Neutrophil (primary cell): Measurements from ENCODE around the gene PROSER3.

ENCODE experiments used
- H3K27ac ChIP-seq: fragments of 200-600 bp; sonication (generic); 2 replicates; pipeline ENCODE4 v1.5.1; 2016; ENCODE audit warnings: mild to moderate bottlenecking, moderate library complexity
- H3K27me3 ChIP-seq: fragments of 200-600 bp; sonication (generic); 2 replicates; pipeline ENCODE4 v1.6.0; 2016; ENCODE audit warnings: mild to moderate bottlenecking
- H3K36me3 ChIP-seq: fragments of 200-600 bp; sonication (generic); 2 replicates; pipeline ENCODE4 v1.5.1; 2017
- H3K4me1 ChIP-seq, 2 experiments: fragments of 200-600 bp in 1 of 2; sonication (generic) in 1 of 2; 1 replicate in 1 of 2; 2 replicates in 1 of 2; pipeline versions ENCODE4 v1.5.1 to v1.6.1; 2013 to 2016; ENCODE audit warnings: low read depth in 1 of 2, low read length in 1 of 2, mild to moderate bottlenecking in 1 of 2, moderate library complexity in 1 of 2; ENCODE audit not compliant: control insufficient read depth in 1 of 2, insufficient read depth in 1 of 2
- H3K4me3 ChIP-seq, 2 experiments: fragments of 200-600 bp in 1 of 2; sonication (generic) in 1 of 2; 1 replicate in 1 of 2; 2 replicates in 1 of 2; pipeline ENCODE4 v1.5.1; 2013 to 2016; ENCODE audit warnings: low read depth in 1 of 2, low read length in 1 of 2, mild to moderate bottlenecking in 1 of 2, moderate library complexity in 1 of 2
- H3K9me3 ChIP-seq: fragments of 200-600 bp; sonication (generic); 2 replicates; pipeline ENCODE4 v1.5.1; 2016
- TF ChIP-seq, protein P1 (sequence below): fragments of 200-600 bp; sonication (generic); IDR thresholded peaks from 2 replicates; pipeline ENCODE4 v1.5.1; 2016; ENCODE audit warnings: antibody characterized with exemption

PROSER3 gene

DNA sequence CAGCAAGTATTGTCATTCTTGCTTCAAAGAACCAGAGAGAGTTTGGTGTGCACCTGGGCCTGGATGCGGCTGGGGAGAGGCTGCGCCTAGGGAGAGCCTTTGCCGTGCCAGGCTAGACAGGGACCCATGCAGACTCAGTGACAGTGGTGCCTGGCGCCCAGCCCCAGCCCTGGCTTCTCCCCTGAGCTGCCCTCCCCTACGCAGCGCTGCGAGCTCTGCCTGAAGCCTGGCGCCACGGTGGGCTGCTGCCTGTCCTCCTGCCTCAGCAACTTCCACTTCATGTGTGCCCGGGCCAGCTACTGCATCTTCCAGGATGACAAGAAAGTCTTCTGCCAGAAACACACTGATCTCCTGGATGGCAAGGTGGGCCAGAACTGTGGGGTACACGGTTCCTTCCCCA lies 28.2 kb upstream of the PROSER3 start:
- Histone ChIP-seq H3K4me3 (no peak overlapping the region), H3K9me3 (no peaks in the 10 kb centered on the region), H3K4me1 (no peaks in the 10 kb centered on the region), H3K27ac (no peak overlapping the region), H3K36me3 (peaks cover 100% of the 10 kb centered on the region), H3K27me3 (no peaks in the 10 kb centered on the region)
- TF ChIP-seq, protein P1, sequence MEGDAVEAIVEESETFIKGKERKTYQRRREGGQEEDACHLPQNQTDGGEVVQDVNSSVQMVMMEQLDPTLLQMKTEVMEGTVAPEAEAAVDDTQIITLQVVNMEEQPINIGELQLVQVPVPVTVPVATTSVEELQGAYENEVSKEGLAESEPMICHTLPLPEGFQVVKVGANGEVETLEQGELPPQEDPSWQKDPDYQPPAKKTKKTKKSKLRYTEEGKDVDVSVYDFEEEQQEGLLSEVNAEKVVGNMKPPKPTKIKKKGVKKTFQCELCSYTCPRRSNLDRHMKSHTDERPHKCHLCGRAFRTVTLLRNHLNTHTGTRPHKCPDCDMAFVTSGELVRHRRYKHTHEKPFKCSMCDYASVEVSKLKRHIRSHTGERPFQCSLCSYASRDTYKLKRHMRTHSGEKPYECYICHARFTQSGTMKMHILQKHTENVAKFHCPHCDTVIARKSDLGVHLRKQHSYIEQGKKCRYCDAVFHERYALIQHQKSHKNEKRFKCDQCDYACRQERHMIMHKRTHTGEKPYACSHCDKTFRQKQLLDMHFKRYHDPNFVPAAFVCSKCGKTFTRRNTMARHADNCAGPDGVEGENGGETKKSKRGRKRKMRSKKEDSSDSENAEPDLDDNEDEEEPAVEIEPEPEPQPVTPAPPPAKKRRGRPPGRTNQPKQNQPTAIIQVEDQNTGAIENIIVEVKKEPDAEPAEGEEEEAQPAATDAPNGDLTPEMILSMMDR, result no peak

DNA sequence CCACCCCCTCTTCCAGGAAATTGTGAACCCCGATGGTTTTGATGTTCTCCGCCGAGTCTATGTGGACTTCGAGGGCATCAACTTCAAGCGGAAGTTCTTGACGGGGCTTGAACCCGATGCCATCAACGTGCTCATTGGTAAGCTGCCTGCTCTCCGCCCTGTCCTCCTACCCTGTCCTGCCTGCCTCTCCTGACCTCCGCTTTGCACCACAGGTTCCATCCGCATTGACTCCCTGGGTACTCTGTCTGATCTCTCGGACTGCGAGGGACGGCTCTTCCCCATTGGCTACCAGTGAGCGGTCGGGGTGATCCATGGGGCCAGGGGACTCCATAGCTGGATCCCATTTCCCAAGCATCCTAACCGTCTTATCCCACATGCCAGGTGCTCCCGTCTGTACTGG lies 27.6 kb upstream of the PROSER3 start:
- H3K27me3 ChIP-seq, result no peaks in the 10 kb centered on the region
- H3K4me1 ChIP-seq, result no peaks in the 10 kb centered on the region
- no peaks in the 10 kb centered on the region for H3K9me3 ChIP-seq
- peaks cover 100% of the 10 kb centered on the region for H3K36me3 ChIP-seq
- H3K27ac ChIP-seq, result no peak overlapping the region
- TF ChIP-seq, protein P1, result no peak
- no peak overlapping the region for H3K4me3 ChIP-seq

DNA sequence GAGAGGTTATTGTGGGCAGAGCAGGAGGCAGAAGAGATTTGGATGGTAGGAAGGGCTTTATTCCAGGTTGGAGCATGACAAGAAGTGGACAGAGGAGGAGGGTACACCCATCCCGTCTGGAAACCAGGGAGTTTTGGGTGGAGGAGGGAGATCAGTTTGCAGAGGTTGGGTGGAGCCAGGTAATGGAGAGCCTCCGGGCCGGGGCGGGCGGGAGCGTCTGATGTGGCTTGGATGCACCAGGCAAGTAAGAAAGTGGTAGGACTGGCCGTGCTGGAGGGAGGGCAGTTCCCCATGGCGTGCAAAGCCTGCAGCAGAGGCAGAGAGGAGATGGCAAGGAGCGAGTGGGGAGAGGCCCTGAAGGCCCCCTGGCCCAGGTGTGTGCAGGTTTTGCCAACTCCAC lies 26.6 kb upstream of the PROSER3 start:
- Histone ChIP-seq H3K27ac (no peak overlapping the region), H3K4me1 (no peaks in the 10 kb centered on the region), H3K36me3 (peaks cover 100% of the 10 kb centered on the region), H3K4me3 (no peak overlapping the region), H3K27me3 (no peaks in the 10 kb centered on the region), H3K9me3 (no peaks in the 10 kb centered on the region)
- TF ChIP-seq, protein P1, result no peak

DNA sequence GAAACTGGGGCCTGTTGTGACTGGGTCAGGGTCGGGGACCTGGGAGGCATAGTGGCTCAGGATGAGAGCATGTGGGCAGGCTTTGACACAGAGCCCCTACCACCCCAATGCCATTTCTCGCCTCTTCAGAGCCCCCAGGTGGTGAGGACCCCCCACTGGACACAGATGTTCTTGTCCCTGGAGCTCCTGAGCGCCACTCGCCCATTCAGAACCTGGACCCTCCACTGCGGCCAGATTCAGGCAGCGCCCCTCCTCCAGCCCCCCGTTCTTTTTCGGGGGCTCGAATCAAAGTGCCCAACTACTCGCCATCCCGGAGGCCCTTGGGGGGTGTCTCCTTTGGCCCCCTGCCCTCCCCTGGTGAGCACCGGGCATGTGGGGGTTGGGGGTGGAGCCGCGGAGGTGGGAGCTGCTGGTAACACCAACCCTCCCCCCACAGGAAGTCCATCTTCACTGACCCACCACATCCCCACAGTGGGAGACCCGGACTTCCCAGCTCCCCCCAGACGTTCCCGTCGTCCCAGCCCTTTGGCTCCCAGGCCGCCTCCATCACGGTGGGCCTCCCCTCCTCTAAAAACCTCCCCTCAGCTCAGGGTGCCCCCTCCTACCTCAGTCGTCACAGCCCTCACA lies 26.1 kb upstream of the PROSER3 start:
- TF ChIP-seq, protein P1, result no peak
- Histone ChIP-seq H3K27ac (no peak overlapping the region), H3K4me3 (no peak overlapping the region), H3K4me1 (no peaks in the 10 kb centered on the region), H3K27me3 (no peaks in the 10 kb centered on the region), H3K9me3 (no peaks in the 10 kb centered on the region), H3K36me3 (peaks cover 100% of the 10 kb centered on the region)

DNA sequence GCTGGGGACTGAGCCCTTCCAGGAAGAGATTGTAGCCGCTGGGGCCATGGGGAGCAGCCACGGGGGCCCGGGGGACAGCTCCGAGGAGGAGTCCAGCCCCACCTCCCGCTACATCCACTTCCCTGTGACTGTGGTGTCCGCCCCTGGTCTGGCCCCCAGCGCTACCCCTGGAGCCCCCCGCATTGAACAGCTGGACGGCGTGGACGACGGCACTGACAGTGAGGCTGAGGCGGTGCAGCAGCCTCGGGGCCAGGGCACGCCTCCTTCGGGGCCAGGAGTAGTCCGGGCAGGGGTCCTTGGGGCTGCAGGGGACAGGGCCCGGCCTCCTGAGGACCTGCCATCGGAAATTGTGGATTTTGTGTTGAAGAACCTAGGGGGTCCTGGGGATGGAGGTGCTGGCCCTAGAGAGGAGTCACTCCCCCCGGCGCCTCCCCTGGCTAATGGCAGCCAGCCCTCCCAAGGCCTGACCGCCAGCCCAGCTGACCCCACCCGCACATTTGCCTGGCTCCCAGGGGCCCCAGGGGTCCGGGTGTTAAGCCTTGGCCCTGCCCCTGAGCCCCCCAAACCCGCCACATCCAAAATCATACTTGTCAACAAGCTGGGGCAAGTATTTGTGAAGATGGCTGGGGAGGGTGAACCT lies 25.3 kb upstream of the PROSER3 start:
- no peak overlapping the region for H3K27ac ChIP-seq
- peaks cover 100% of the 10 kb centered on the region for H3K36me3 ChIP-seq

More for the DNA sequence above, 25.3 kb upstream of the PROSER3 start:
- no peaks in the 10 kb centered on the region for H3K4me1 ChIP-seq
- TF ChIP-seq, protein P1, result no peak
- no peaks in the 10 kb centered on the region for H3K27me3 ChIP-seq
- no peak overlapping the region for H3K4me3 ChIP-seq
- H3K9me3 ChIP-seq, result no peaks in the 10 kb centered on the region
